DOHH2 (cell line): ENCODE results near the gene IRF4.

Experiments
- H3F3A ChIP-seq: fragments of 200-600 bp; sonication (generic), shearing (Covaris generic); 2 replicates; pipeline ENCODE4 v1.6.0; 2016; ENCODE audit warnings: antibody characterized with exemption, mild to moderate bottlenecking; ENCODE audit not compliant: control insufficient read depth, insufficient read depth
- H3K27ac ChIP-seq: fragments of 200-600 bp; sonication (generic); 2 replicates; pipeline ENCODE4 v1.5.1; 2014; ENCODE audit warnings: low read depth, mild to moderate bottlenecking, low read length, moderate library complexity
- H3K27me3 ChIP-seq: fragments of 200-600 bp; sonication (generic); 2 replicates; pipeline ENCODE4 v1.6.1; 2014; ENCODE audit warnings: mild to moderate bottlenecking, low read length, mixed read lengths; ENCODE audit not compliant: control insufficient read depth
- H3K36me3 ChIP-seq: fragments of 200-600 bp; sonication (generic); 2 replicates; pipeline ENCODE4 v1.6.1; 2014; ENCODE audit warnings: mild to moderate bottlenecking, low read length, moderate library complexity, mixed read lengths; ENCODE audit not compliant: control insufficient read depth
- H3K4me1 ChIP-seq: fragments of 200-600 bp; sonication (generic); 2 replicates; pipeline ENCODE4 v1.6.1; 2014; ENCODE audit warnings: mild to moderate bottlenecking, low read length, mixed read lengths; ENCODE audit not compliant: control insufficient read depth
- H3K4me2 ChIP-seq: fragments of 200-600 bp; sonication (generic); 2 replicates; pipeline ENCODE4 v1.6.0; 2014; ENCODE audit warnings: mild to moderate bottlenecking, low read length, moderate library complexity
- H3K4me3 ChIP-seq: fragments of 200-600 bp; sonication (generic); 2 replicates; pipeline ENCODE4 v1.5.1; 2014; ENCODE audit warnings: mild to moderate bottlenecking, low read length, mixed read lengths
- H3K79me2 ChIP-seq: fragments of 200-600 bp; sonication (generic); 2 replicates; pipeline ENCODE4 v1.6.1; 2014; ENCODE audit warnings: mild to moderate bottlenecking, low read length, mixed read lengths; ENCODE audit not compliant: control insufficient read depth
- H3K9me2 ChIP-seq: fragments of 200-600 bp; sonication (generic); replicated peaks from 2 replicates; pipeline ENCODE4 v1.6.1; 2014; ENCODE audit warnings: mild to moderate bottlenecking, low read length, mixed read lengths; ENCODE audit not compliant: control insufficient read depth
- H3K9me3 ChIP-seq: fragments of 200-600 bp; sonication (generic); 2 replicates; pipeline ENCODE4 v1.6.1; 2014; ENCODE audit warnings: antibody characterized with exemption, low read length, mixed read lengths; ENCODE audit not compliant: control insufficient read depth, insufficient read depth
- H4K20me1 ChIP-seq: fragments of 200-600 bp; sonication (generic); 2 replicates; pipeline ENCODE4 v1.6.0; 2014; ENCODE audit warnings: low read depth, mild to moderate bottlenecking, antibody characterized with exemption, low read length, moderate library complexity; ENCODE audit not compliant: control insufficient read depth, insufficient read depth
- CTCF ChIP-seq: fragments of 200-600 bp; sonication (generic); IDR thresholded peaks from one replicate; pipeline ENCODE4 v1.5.1; 2014; ENCODE audit warnings: antibody characterized with exemption, mild to moderate bottlenecking, low read depth, low read length; ENCODE audit not compliant: poor library complexity, severe bottlenecking
- EZH2phosphoT487 ChIP-seq: fragments of 200-600 bp; sonication (generic); IDR thresholded peaks from 2 replicates; pipeline ENCODE4 v1.6.1; 2017; ENCODE audit warnings: borderline replicate concordance, mild to moderate bottlenecking, antibody characterized with exemption, low read length, moderate library complexity, mixed read lengths

Gene IRF4

GRCh38 chr6:412146-412886, 20.8 kb downstream of the IRF4 start:
- no peak overlapping the region for H3K27ac ChIP-seq
- no peaks in the 10 kb centered on the region for H4K20me1 ChIP-seq
- H3F3A ChIP-seq: no peaks in the 10 kb centered on the region
- H3K4me2 ChIP-seq: no peak overlapping the region
- TF ChIP-seq EZH2phosphoT487 (no peak), CTCF (no peak)
- no peak overlapping the region for H3K4me3 ChIP-seq
- H3K79me2 ChIP-seq: no peaks in the 10 kb centered on the region
- peaks cover 30% of the 10 kb centered on the region for H3K27me3 ChIP-seq
- H3K9me3 ChIP-seq: no peaks in the 10 kb centered on the region
- 0 out of 2 replicates have a peak, but pooled peaks cover 4% of the 10 kb centered on the region for H3K4me1 ChIP-seq
- H3K9me2 ChIP-seq: no peaks in the 10 kb centered on the region
- H3K36me3 ChIP-seq: no peaks in the 10 kb centered on the region

GRCh38 chr6:414447-414846, 22.9 kb downstream of the IRF4 start:
- no peaks in the 10 kb centered on the region for H3K36me3 ChIP-seq

GRCh38 chr6:415087-415486, 23.5 kb downstream of the IRF4 start:
- Histone ChIP-seq H3K4me2 (no peak overlapping the region), H3K79me2 (no peaks in the 10 kb centered on the region)

More at GRCh38 chr6:414447-414846, 22.9 kb downstream of the IRF4 start:
- Histone ChIP-seq H3K27ac (no peak overlapping the region), H3K9me2 (no peaks in the 10 kb centered on the region), H3K9me3 (no peaks in the 10 kb centered on the region), H3K79me2 (no peaks in the 10 kb centered on the region), H3K4me2 (no peak overlapping the region), H3K27me3 (peaks cover 27% of the 10 kb centered on the region), H3F3A (no peaks in the 10 kb centered on the region), H3K4me3 (no peak overlapping the region), H4K20me1 (no peaks in the 10 kb centered on the region), H3K4me1 (0 out of 2 replicates have a peak, but pooled peaks cover 4% of the 10 kb centered on the region)
- TF ChIP-seq CTCF (no peak), EZH2phosphoT487 (no peak)

More at GRCh38 chr6:415087-415486, 23.5 kb downstream of the IRF4 start:
- no peak overlapping the region for H3K4me3 ChIP-seq
- 0 out of 2 replicates have a peak, but pooled peaks cover 4% of the 10 kb centered on the region for H3K4me1 ChIP-seq
- no peak overlapping the region for H3K27ac ChIP-seq
- H3K27me3 ChIP-seq: peaks cover 27% of the 10 kb centered on the region; the same call in 1 of the 2 replicates
- H4K20me1 ChIP-seq: no peaks in the 10 kb centered on the region
- H3K9me3 ChIP-seq: no peaks in the 10 kb centered on the region
- no peaks in the 10 kb centered on the region for H3K36me3 ChIP-seq
- no peaks in the 10 kb centered on the region for H3F3A ChIP-seq
- H3K9me2 ChIP-seq: no peaks in the 10 kb centered on the region
- no peak for TF ChIP-seq CTCF
- TF ChIP-seq EZH2phosphoT487: no peak
